Heart right ventricle (tissue), 16 donors: ENCODE data around the gene TMPRSS6. TPM values are rescaled to one million over a fixed set of nuclear protein-coding genes. Genes with fewer than 3 reads are reported as not detected.

Source experiments
- ATAC-seq, 8 donors: fragments of 200-7000 bp; cut with Tn5 transposase; one replicate each; pipeline ENCODE4 v1.9.1; 2020; ENCODE audit warnings: mild to moderate bottlenecking in 8 of 8, moderate library complexity in 8 of 8, moderate number of reproducible peaks in 1 of 8
- DNase-seq, 2 donors: peaks; one replicate each; pipeline ENCODE4 v3.0.0-alpha.2; 2020
- H3K27ac ChIP-seq, 10 donors: fragments of 200-600 bp; sonication (generic) in 2 of 10; one replicate each; pipeline versions ENCODE4 v1.5.0 to v1.8.0; 2020 to 2022; ENCODE audit warnings: mild to moderate bottlenecking in 3 of 10
- H3K27me3 ChIP-seq, 7 donors: fragments of 200-600 bp; one replicate each; pipeline ENCODE4 v1.8.0; 2021 to 2022; ENCODE audit warnings: mild to moderate bottlenecking in 2 of 7
- H3K36me3 ChIP-seq, 9 donors: fragments of 200-600 bp; sonication (generic) in 1 of 9; one replicate each; pipeline versions ENCODE4 v1.5.0 to v1.8.0; 2020 to 2022; ENCODE audit warnings: mild to moderate bottlenecking in 2 of 9
- H3K4me1 ChIP-seq, 9 donors: fragments of 200-600 bp; sonication (generic) in 1 of 9; one replicate each; pipeline versions ENCODE4 v1.5.0 to v1.8.0; 2020 to 2022; ENCODE audit warnings: mild to moderate bottlenecking in 4 of 9
- H3K4me3 ChIP-seq, 10 donors: fragments of 200-600 bp; sonication (generic) in 2 of 10; one replicate each; pipeline versions ENCODE4 v1.5.0 to v1.8.0; 2020 to 2022; ENCODE audit warnings: mild to moderate bottlenecking in 7 of 10, moderate library complexity in 2 of 10
- H3K9me3 ChIP-seq, 11 donors: fragments of 200-600 bp in 10 of 11; sonication (generic) in 2 of 11; one replicate each; pipeline versions ENCODE4 v1.5.0 to v1.8.0; 2013 to 2022; ENCODE audit warnings: mild to moderate bottlenecking in 2 of 11, control low read depth in 1 of 11, moderate library complexity in 1 of 11
- CTCF ChIP-seq, 9 donors: fragments of 200-600 bp; sonication (generic) in 2 of 9; IDR thresholded peaks; one replicate each; pipeline versions ENCODE4 v1.5.0 to v1.8.0; 2021 to 2022; ENCODE audit warnings: antibody characterized with exemption in 9 of 9, mild to moderate bottlenecking in 5 of 9, moderate library complexity in 1 of 9
- WGBS, 2 donors: extraction: QIAGEN DNeasy Blood & Tissue Kit; methylation state at CpG; one replicate each; pipeline ENCODE4 v1.1.7; 2013; ENCODE audit warnings: inconsistent platforms in 1 of 2; 5-methylcytosine and 5-hydroxymethylcytosine counted together
- intact Hi-C, 10 donors: fragments of 100-400 bp; cut with DNase I; formaldehyde crosslinking; loops; one replicate each; pipeline versions ENCODE4 v1.11.1 to v1.14.2; 2022
- polyA plus RNA-seq, 2 donors: library from polyadenylated mRNA; stranded (reverse); fragments of 200-250 nt; gene quantifications; one replicate each; pipeline ENCODE4 v1.2.3, GENCODE V29; 2013
- total RNA-seq, 10 donors: library from RNA; stranded (reverse); fragmentation: NEBNext Ultra II Directional in 3 of 10; extraction: Animal tissue kit (Norgen Biotek cat#: 25700) in 3 of 10; gene quantifications; one replicate each; pipeline versions ENCODE4 v1.2.1 to v1.2.4, GENCODE V29; 2021 to 2023
- donor health status: Arrhythmogenic right ventricular cardiomyopathy.
- donor health status: ischemic (EF 13 %, LVEDD 7.1; RV severe dilation, severe dysfunction).
- donor health status: healthy with polysubstance abuse.
- donor health status: DM: no; HTN: yes; CAD: no.
- donor health status: DM: no; HTN: no; CAD: no.
- donor health status: ischemic (EF 25% LVEDD 6.9; RV normal size, moderate dysfunction).
- donor health status: ischemic (EF 25% LVEDD 5.7; RV mildly dilated, moderate dysfunction).
- donor health status: healthy.
- donor health status: DM: yes; HTN: yes; CAD: no.
- donor health status: Ischemic cardiomyopathy.
- donor health status: ischemic (EF 35%, LVEDD 5.7; RV mildly dilated, moderate dysfunction).
- donor health status: nonischemic (EF 11% LVEDD 7.7; RV severe dilation, severe dysfunction).
- donor health status: DM: yes; HTN: yes; CAD: no.
- donor health status: PGD.
- donor health status: ischemic (EF 29% LVEDD 5.4; RV normal size, mild dysfunction).
- donor health status: nonischemic (EF 23%, LVEDD 6.1; RV moderate dilation, normal function).

Gene TMPRSS6
- total and polyA plus RNA-seq, 12 donors = not detected

- TF ChIP-seq CTCF (IDR thresholded peaks at IDR 0.05) = no peak
- DNase-seq (no peak), ATAC-seq (no peak)
- 18 to 19% methylated on average over 7 of the region's 7 CpGs for WGBS, 2 donors
- Histone ChIP-seq H3K27ac (no peak overlapping the region), H3K36me3 (no peaks in the 10 kb centered on the region), H3K4me1 (no peaks in the 10 kb centered on the region), H3K27me3 (peaks cover 0 to 37% (median 15%) of the 10 kb centered on the region in 7 donors), H3K4me3 (no peak overlapping the region), H3K9me3 (no peaks in the 10 kb centered on the region)
- intact Hi-C loops = no loop called here
Observed at GRCh38 chr22:37105154-37105553, 4.4 kb downstream of the TMPRSS6 start.

DNA sequence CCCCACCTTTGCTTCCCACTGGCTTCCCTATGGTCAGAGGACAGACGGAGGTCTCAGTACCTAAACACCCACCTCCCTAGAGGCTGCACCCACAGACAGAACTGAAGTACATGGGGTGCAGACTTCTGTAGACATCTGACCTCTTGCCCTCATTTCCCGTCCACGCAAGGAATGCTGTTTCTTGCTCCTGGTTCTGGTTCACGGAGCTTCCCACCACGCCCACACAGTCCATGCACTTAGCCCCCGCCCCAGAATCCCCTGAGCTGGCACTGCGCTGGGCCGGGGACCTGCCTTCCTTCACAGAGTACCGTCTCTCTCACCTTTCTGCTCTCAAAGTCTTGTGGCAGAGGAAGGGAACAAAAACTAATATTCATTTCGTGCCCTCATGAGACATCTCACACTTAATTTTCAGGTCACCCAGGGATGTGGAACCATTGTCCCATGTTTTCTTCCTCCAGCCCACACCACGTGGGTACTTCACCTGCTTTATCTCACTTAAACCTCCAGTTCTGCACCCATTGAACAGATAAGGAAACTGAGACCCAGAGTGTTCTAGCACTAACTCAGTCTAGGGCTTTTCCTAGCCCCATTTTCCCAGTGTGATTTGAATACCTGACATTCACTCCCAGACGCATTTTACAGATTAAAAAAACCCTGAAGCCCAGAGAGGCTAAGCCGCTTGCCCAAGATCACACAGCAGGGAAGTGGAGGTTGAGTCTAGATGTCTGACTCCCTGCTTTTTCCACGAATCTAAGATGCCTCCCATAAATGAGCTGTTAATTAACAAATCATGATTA is 5.7 kb downstream of the TMPRSS6 start:
- H3K27ac ChIP-seq = no peak overlapping the region
- DNase-seq (no peak), ATAC-seq (no peak)
- no peak for TF ChIP-seq CTCF (IDR thresholded peaks at IDR 0.05)
- peaks cover 0 to 44% (median 19%) of the 10 kb centered on the region in 7 donors for H3K27me3 ChIP-seq
- H3K36me3 ChIP-seq = no peaks in the 10 kb centered on the region
- 54 to 61% methylated on average over 14 of the region's 14 CpGs for WGBS, 2 donors
- no peaks in the 10 kb centered on the region for H3K4me1 ChIP-seq
- no peaks in the 10 kb centered on the region for H3K9me3 ChIP-seq
- no peak overlapping the region for H3K4me3 ChIP-seq
- intact Hi-C loops = no loop called here

DNA sequence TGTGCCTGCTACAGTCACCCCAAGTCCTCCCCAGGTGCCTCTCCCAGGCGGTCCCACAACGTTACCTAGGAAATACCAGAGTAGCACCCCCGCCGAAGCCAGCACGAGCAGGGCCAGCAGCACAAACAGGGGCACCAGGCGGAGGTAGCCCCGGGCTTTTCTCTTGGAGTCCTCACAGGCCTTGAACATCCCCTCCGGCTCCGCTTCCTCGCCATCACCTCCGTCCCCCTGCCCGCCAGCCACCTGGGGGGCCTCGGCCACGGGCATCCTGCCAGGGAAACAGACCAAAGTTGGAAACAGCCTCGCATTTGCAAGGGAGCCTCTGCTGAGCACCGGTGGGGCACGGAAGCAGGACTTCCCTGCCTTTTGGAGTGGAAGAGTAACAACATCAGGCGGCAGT is 6.4 kb downstream of the TMPRSS6 start:
- intact Hi-C loops = no loop called here
- Histone ChIP-seq H3K36me3 (no peaks in the 10 kb centered on the region), H3K9me3 (no peaks in the 10 kb centered on the region), H3K4me3 (no peak overlapping the region), H3K27ac (no peak overlapping the region), H3K27me3 (peaks cover 0 to 51% (median 24%) of the 10 kb centered on the region in 7 donors), H3K4me1 (no peaks in the 10 kb centered on the region)
- DNase-seq (no peak), ATAC-seq (no peak)
- TF ChIP-seq CTCF (IDR thresholded peaks at IDR 0.05) = no peak
- WGBS, 2 donors = 47 to 50% methylated on average over 18 of the region's 18 CpGs

DNA sequence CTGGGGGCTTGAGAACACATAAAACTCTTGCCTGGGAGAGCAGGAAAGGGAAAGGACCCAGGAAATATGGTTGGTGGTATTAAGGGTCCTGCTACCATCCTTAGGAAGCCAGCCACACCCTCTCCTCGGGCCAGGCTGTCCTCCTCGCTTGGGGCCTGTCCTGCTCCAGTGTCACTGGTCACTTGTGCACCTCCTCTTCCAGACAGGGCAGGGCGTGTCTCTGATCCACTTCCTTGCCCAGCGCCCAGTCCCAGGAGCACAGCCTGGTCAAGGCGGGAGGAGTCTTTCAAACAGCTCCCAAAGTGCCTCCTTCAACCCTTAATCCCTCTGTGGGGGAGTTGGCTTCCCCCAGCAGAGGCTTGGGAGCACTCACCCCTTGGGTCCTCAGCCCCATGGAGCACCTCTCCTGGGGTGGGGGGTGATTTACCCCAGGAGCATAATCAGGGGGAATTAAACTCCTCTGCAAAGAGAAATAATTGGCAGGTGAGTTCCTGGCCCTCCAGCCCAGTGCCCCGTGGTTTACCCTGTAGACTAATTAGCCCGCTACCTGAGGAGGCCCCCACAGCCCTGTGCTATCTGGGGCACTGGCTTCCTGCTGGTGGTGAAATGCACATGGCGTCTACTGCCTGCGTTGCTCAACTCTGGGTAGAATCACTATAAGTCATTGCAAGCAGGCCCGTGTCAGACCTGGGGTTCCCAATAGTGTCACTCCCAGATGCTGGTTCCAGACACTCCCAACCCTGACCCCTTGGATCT is 8.0 kb downstream of the TMPRSS6 start:
- H3K4me1 ChIP-seq = no peaks in the 10 kb centered on the region
- no peak overlapping the region for H3K27ac ChIP-seq
- peaks cover 0 to 58% (median 34%) of the 10 kb centered on the region in 7 donors for H3K27me3 ChIP-seq
- no peaks in the 10 kb centered on the region for H3K9me3 ChIP-seq
- intact Hi-C loops = no loop called here
- DNase-seq (no peak), ATAC-seq (no peak)
- TF ChIP-seq CTCF (IDR thresholded peaks at IDR 0.05) = no peak
- no peaks in the 10 kb centered on the region for H3K36me3 ChIP-seq
- no peak overlapping the region for H3K4me3 ChIP-seq
- WGBS, 2 donors = 76 to 81% methylated on average over 10 of the region's 10 CpGs
